Activated naive CD4-positive, alpha-beta T cell treated with anti-CD3 and anti-CD28 coated beads, Interleukin-2, amount 50 U/mL, for 24 hours (primary cell): ENCODE data around the gene FMNL3.

ENCODE experiments used
- H3K27ac Mint-ChIP-seq: one replicate; pipeline ENCODE4 v1.8.0; 2021; ENCODE audit warnings: mild to moderate bottlenecking, mixed read lengths
- H3K27me3 Mint-ChIP-seq: one replicate; pipeline ENCODE4 v1.8.0; 2021; ENCODE audit warnings: mixed read lengths
- H3K36me3 Mint-ChIP-seq: one replicate; pipeline ENCODE4 v1.8.0; 2021; ENCODE audit warnings: mixed read lengths
- H3K4me1 Mint-ChIP-seq: one replicate; pipeline ENCODE4 v1.8.0; 2021; ENCODE audit warnings: mixed read lengths
- H3K4me3 Mint-ChIP-seq: one replicate; pipeline ENCODE4 v1.8.0; 2021; ENCODE audit warnings: mild to moderate bottlenecking, mixed read lengths
- H3K9me3 Mint-ChIP-seq: one replicate; pipeline ENCODE4 v1.8.0; 2021; ENCODE audit warnings: mixed read lengths

Gene FMNL3

GRCh38 chr12:49641748-49642369 lies 65.3 kb downstream of the FMNL3 start:
- Mint-ChIP-seq H3K4me3 (no peak overlapping the region), H3K4me1 (peaks cover 37% of the 10 kb centered on the region), H3K9me3 (no peaks in the 10 kb centered on the region), H3K27ac (no peak overlapping the region), H3K27me3 (no peaks in the 10 kb centered on the region), H3K36me3 (no peaks in the 10 kb centered on the region)

GRCh38 chr12:49636979-49637755 lies 70.0 kb downstream of the FMNL3 start:
- no peaks in the 10 kb centered on the region for H3K27me3 Mint-ChIP-seq
- H3K27ac Mint-ChIP-seq, result peak overlapping the region; percentile 56
- H3K4me3 Mint-ChIP-seq, result no peak overlapping the region

GRCh38 chr12:49636574-49636973 lies 70.6 kb downstream of the FMNL3 start:
- peaks cover 19% of the 10 kb centered on the region for H3K4me1 Mint-ChIP-seq
- H3K36me3 Mint-ChIP-seq, result no peaks in the 10 kb centered on the region
- H3K4me3 Mint-ChIP-seq, result no peak overlapping the region
- H3K9me3 Mint-ChIP-seq, result no peaks in the 10 kb centered on the region
- H3K27ac Mint-ChIP-seq, result peak overlapping the region; percentile 56
- H3K27me3 Mint-ChIP-seq, result no peaks in the 10 kb centered on the region

More at GRCh38 chr12:49636979-49637755, 70.0 kb downstream of the FMNL3 start:
- Mint-ChIP-seq H3K36me3 (no peaks in the 10 kb centered on the region), H3K9me3 (no peaks in the 10 kb centered on the region), H3K4me1 (peaks cover 19% of the 10 kb centered on the region)

GRCh38 chr12:49635656-49636055 lies 71.5 kb downstream of the FMNL3 start:
- H3K4me3 Mint-ChIP-seq, result no peak overlapping the region
- H3K27ac Mint-ChIP-seq, result no peak overlapping the region
- no peaks in the 10 kb centered on the region for H3K27me3 Mint-ChIP-seq
- no peaks in the 10 kb centered on the region for H3K9me3 Mint-ChIP-seq
- peaks cover 19% of the 10 kb centered on the region for H3K4me1 Mint-ChIP-seq
- H3K36me3 Mint-ChIP-seq, result no peaks in the 10 kb centered on the region

GRCh38 chr12:49635036-49635435 lies 72.2 kb downstream of the FMNL3 start:
- Mint-ChIP-seq H3K27ac (no peak overlapping the region), H3K9me3 (no peaks in the 10 kb centered on the region), H3K4me3 (no peak overlapping the region), H3K36me3 (no peaks in the 10 kb centered on the region), H3K27me3 (no peaks in the 10 kb centered on the region), H3K4me1 (peaks cover 19% of the 10 kb centered on the region)

GRCh38 chr12:49633703-49634345 lies 73.4 kb downstream of the FMNL3 start:
- H3K27ac Mint-ChIP-seq, result no peak overlapping the region

GRCh38 chr12:49632986-49633702 lies 74.1 kb downstream of the FMNL3 start:
- H3K9me3 Mint-ChIP-seq, result no peaks in the 10 kb centered on the region
- no peak overlapping the region for H3K4me3 Mint-ChIP-seq
- no peaks in the 10 kb centered on the region for H3K27me3 Mint-ChIP-seq
- H3K27ac Mint-ChIP-seq, result no peak overlapping the region
- H3K36me3 Mint-ChIP-seq, result no peaks in the 10 kb centered on the region
- H3K4me1 Mint-ChIP-seq, result peaks cover 15% of the 10 kb centered on the region

More at GRCh38 chr12:49633703-49634345, 73.4 kb downstream of the FMNL3 start:
- H3K9me3 Mint-ChIP-seq, result no peaks in the 10 kb centered on the region
- H3K4me1 Mint-ChIP-seq, result peaks cover 15% of the 10 kb centered on the region
- no peak overlapping the region for H3K4me3 Mint-ChIP-seq
- H3K27me3 Mint-ChIP-seq, result no peaks in the 10 kb centered on the region
- H3K36me3 Mint-ChIP-seq, result no peaks in the 10 kb centered on the region

- Mint-ChIP-seq H3K9me3 (no peaks in the 10 kb centered on the region), H3K27me3 (no peaks in the 10 kb centered on the region), H3K27ac (no peak overlapping the region), H3K36me3 (no peaks in the 10 kb centered on the region), H3K4me3 (no peak overlapping the region), H3K4me1 (peaks cover 15% of the 10 kb centered on the region)
These were observed 74.8 kb downstream of the FMNL3 start for GRCh38 chr12:49632401-49632800.

- Mint-ChIP-seq H3K36me3 (no peaks in the 10 kb centered on the region), H3K27me3 (no peaks in the 10 kb centered on the region), H3K27ac (no peak overlapping the region), H3K4me3 (no peak overlapping the region), H3K4me1 (peaks cover 5% of the 10 kb centered on the region), H3K9me3 (no peaks in the 10 kb centered on the region)
These were observed 75.8 kb downstream of the FMNL3 start for GRCh38 chr12:49631336-49631907.

GRCh38 chr12:49627752-49628360 lies 79.3 kb downstream of the FMNL3 start:
- H3K9me3 Mint-ChIP-seq, result no peaks in the 10 kb centered on the region
- H3K27me3 Mint-ChIP-seq, result no peaks in the 10 kb centered on the region
- H3K36me3 Mint-ChIP-seq, result no peaks in the 10 kb centered on the region
- peaks cover 6% of the 10 kb centered on the region for H3K4me1 Mint-ChIP-seq
- no peak overlapping the region for H3K4me3 Mint-ChIP-seq
- no peak overlapping the region for H3K27ac Mint-ChIP-seq

GRCh38 chr12:49626836-49627235 lies 80.4 kb downstream of the FMNL3 start:
- Mint-ChIP-seq H3K36me3 (no peaks in the 10 kb centered on the region), H3K27me3 (no peaks in the 10 kb centered on the region), H3K4me3 (no peak overlapping the region), H3K9me3 (no peaks in the 10 kb centered on the region), H3K4me1 (peaks cover 12% of the 10 kb centered on the region), H3K27ac (no peak overlapping the region)

- Mint-ChIP-seq H3K4me3 (no peak overlapping the region), H3K36me3 (no peaks in the 10 kb centered on the region), H3K9me3 (no peaks in the 10 kb centered on the region), H3K4me1 (peaks cover 17% of the 10 kb centered on the region), H3K27me3 (no peaks in the 10 kb centered on the region), H3K27ac (no peak overlapping the region)
These were observed 80.9 kb downstream of the FMNL3 start for GRCh38 chr12:49626169-49626835.

GRCh38 chr12:49624921-49625577 lies 82.2 kb downstream of the FMNL3 start:
- no peaks in the 10 kb centered on the region for H3K27me3 Mint-ChIP-seq

More at GRCh38 chr12:49624921-49625577, 82.2 kb downstream of the FMNL3 start:
- H3K4me3 Mint-ChIP-seq, result peak overlapping the region; percentile 67
- peak overlapping the region; percentile 60 for H3K27ac Mint-ChIP-seq
- peaks cover 24% of the 10 kb centered on the region for H3K4me1 Mint-ChIP-seq
- no peaks in the 10 kb centered on the region for H3K36me3 Mint-ChIP-seq
- H3K9me3 Mint-ChIP-seq, result no peaks in the 10 kb centered on the region
